Right renal cortex interstitium (tissue), 3 donors: ENCODE measurements around the gene C19orf67. TPM values are rescaled to one million over a fixed set of nuclear protein-coding genes. Genes with fewer than 3 reads are reported as not detected.

Experiments
- DNase-seq, 3 donors: peaks; one replicate each; pipeline ENCODE4 v3.0.0-alpha.2; 2013; ENCODE audit warnings: low read depth in 3 of 3, low spot score in 2 of 3
- polyA plus RNA-seq, 3 donors: library from polyadenylated mRNA; unstranded; fragments of 120-200 nt; gene quantifications; one replicate each; pipeline ENCODE4 v1.2.1, GENCODE V29; 2013; ENCODE audit not compliant: insufficient read length in 3 of 3

Gene C19orf67
- polyA plus RNA-seq, 3 donors: 0.08 TPM; not detected in 2

GRCh38 chr19:14088634-14089411, 3.2 kb upstream of the C19orf67 start:
- DNase-seq: no peak

DNA sequence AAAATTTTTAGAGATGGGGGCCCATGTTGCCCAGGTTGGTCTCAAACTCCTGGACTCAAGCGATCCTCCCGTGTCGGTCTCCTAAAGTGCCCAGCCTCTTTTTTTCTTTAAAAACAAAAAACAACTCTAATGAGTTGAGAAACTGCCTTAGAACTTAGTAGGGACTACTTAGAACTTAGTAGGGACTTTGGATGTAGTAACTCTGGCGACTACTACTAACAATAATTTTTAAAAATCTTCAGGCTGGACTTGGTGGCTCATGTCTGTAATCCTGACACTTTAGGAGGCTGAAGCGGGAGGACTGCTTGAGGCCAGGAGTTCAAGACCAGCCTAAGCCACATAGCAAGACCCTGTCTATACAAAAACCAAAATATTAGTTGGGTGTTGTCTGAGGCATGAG, 515 bp upstream of the C19orf67 start:
- no peak for DNase-seq

GRCh38 chr19:14082675-14082960, 3.0 kb downstream of the C19orf67 start:
- DNase-seq: no peak

- no peak for DNase-seq
Measured at GRCh38 chr19:14081797-14082674, 3.5 kb downstream of the C19orf67 start.

GRCh38 chr19:14080887-14081796, 4.4 kb downstream of the C19orf67 start:
- DNase-seq: peak; percentile 100

- DNase-seq: no peak
Measured at GRCh38 chr19:14078411-14078810, 7.2 kb downstream of the C19orf67 start.

- DNase-seq: no peak
Measured at GRCh38 chr19:14073925-14074838, 11.4 kb downstream of the C19orf67 start.

DNA sequence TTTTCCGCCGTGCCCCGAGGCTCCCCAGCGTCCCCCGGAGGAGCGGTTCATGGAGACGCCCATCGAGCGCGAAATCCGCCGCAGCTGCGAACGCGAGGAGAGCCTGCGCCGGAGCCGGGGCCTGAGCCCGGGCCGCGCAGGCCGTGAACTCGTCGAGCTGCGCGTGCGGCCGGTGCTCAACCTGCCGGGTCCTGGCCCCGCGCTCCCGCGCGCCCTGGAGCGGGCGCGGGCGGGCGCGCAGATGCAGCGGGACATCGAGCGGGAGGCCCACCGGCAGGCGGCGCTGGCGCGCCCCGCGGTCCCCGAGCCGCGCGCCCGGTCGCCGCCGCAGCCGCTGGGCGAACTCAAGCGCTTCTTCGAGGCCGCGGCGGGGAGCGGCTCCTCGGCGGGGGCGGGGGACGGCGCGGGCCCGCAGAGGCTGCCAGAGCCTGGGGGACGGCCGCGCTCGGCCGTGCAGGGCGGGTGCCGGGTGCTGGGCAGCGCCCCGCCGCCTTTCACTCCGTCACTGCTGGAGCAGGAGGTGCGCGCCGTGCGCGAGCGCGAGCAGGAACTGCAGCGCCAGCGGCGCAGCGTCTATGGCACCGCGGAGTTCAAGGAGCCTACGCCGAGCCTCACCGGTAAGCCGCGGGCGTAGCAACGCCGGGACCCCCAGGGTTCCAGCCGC, 12.2 kb downstream of the C19orf67 start:
- DNase-seq: no peak

GRCh38 chr19:14072535-14073260, 12.9 kb downstream of the C19orf67 start, which contains the start of gene MISP3:
TSS of gene MISP3 (plus strand) at chr19:14072786. CDS start at chr19:14073310, 524 bp downstream.
- DNase-seq: no peak

DNA sequence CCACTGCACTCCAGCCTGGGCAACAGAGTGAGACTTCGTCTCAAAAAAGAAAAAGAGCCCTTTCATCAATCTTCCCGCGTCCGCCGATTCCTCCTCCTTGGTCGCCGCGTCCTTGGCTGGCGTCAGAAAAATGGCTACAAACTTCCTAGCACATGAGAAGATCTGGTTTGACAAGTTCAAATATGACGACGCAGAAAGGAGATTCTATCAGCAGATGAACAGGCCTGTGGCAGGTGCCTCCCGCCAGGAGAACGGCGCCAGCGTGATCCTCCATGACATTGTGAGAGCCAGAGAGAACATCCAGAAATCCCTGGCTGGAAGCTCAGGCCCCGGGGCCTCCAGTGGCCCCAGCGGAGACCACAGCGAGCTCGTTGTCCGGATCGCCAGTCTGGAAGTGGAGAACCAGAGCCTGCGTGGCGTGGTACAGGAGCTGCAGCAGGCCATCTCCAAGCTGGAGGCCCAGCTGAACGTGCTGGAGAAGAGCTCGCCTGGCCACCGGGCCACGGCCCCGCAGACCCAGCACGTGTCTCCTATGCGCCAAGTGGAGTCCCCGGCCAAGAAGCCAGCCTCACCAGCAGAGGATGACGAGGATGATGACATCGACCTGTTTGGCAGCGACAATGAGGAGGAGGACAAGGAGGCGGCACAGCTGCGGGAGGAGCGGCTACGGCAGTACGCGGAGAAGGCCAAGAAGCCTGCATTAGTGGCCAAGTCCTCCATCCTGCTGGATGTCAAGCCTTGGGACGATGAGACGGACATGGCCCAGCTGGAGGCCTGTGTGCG, 15.1 kb downstream of the C19orf67 start:
- no peak for DNase-seq

GRCh38 chr19:14066134-14066533, 19.4 kb downstream of the C19orf67 start:
- no peak for DNase-seq

- no peak for DNase-seq
Measured at GRCh38 chr19:14063105-14063504, 22.5 kb downstream of the C19orf67 start.

DNA sequence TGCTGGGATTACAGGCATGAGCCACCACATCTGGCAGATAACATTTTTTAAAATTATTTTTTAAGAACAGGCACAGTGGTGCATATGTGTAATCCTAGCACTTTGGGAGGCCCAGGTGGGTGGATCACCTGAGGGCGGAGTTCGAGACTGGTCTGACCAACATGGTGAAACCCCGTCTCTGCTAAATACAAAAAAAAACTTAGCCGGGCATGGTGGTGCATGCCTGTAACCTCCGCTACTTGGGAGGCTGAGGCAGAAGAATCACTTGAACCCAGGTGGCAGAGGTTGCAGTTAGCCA, 23.1 kb downstream of the C19orf67 start:
- DNase-seq: no peak

DNA sequence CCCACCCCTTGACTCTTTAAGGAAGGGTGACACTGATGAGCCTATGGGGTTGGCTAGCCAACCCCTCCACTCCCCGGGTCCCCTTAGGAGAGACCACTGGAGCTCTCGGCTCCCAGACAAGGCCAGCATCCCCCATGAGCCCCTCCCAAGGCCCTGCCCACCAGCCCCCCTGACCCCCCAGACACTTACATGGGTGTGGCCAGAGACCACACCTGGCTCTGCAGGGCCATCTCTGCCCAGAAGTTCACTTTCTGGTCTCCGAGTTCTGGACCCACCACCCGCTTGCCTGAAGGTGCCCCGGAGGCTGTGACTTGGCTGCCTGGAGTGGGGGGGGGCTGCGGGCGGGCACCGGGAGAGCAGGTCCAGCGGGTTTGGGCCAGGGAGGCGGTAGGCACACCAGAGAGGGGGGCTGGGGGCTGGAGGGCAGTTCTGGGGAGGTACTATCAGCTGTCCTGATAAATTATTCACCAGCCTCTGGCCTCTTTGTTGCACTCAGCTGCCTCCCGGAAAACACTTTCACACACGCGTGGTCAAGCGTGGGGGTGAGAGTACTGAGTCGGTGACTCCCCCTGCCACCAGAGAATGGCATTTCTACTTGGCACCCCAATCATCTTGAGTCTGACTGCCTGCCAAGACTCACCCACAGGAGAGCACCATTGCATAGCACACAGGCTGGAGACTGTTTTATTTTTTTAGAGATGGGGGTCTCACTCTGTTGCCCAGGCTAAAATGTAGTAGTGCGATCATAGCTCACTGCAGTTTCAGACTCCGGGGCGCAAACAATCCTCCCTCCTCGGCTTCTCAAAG, 23.6 kb downstream of the C19orf67 start, which contains the start of gene PALM3:
PALM3 (minus strand) TSS at position 326 of the 807 bp plus-strand sequence; CDS start at position 230, 96 bp downstream.
- no peak for DNase-seq

GRCh38 chr19:14061081-14061749, 24.4 kb downstream of the C19orf67 start:
- no peak for DNase-seq

DNA sequence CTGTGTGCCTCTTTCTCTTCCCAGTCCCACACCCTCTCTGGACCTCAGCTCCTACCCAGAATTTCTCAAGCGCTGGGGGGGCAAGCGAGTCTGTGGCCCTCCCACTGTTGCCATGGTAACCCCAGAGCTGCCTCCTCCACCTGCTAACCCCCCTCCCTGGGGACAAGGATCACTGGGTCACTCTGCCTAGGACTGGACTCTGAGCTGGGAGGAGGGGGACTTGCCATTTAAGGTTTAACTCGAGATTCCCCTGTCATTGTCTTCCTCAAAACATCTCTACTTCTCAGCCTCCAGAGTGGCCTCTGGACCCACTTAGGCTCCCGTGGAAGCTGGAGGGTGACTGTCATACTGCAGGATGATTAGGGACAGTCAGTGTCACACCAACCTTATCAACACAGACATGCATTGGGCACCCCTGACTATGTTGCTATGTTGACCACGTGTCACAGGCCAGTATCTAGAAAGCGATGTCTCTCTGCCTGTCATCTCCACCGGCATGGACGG, 25.9 kb downstream of the C19orf67 start:
- no peak for DNase-seq
